CD14-positive monocyte (primary cell): ENCODE measurements around the gene RAB6B. TPM values are rescaled to one million over a fixed set of nuclear protein-coding genes. Genes with fewer than 3 reads are reported as not detected.
A peak's percentile ranks its signal among the peaks of the same experiment; 100 is the strongest.

ENCODE experiments used
- DNase-seq, 3 donors: peaks; one replicate each; pipeline ENCODE4 v3.0.0-alpha.2; 2011 to 2022
- H2AFZ ChIP-seq: 2 replicates; pipeline ENCODE4 v1.6.0; 2012; ENCODE audit warnings: mild to moderate bottlenecking, low read depth, low read length, inconsistent platforms; ENCODE audit not compliant: insufficient read depth, poor library complexity, severe bottlenecking
- H3K27ac ChIP-seq, 2 donors: 1 replicate in 1 of 2; 2 replicates in 1 of 2; pipeline ENCODE4 v1.5.1; 2012 to 2013; ENCODE audit warnings: low read length in 2 of 2, control low read depth in 1 of 2, inconsistent platforms in 1 of 2, low read depth in 1 of 2, mild to moderate bottlenecking in 1 of 2
- H3K27me3 ChIP-seq, 2 donors: one replicate each; pipeline versions ENCODE4 v1.6.0 to v1.6.1; 2011 to 2013; ENCODE audit warnings: low read length in 2 of 2; ENCODE audit not compliant: control insufficient read depth in 2 of 2, insufficient read depth in 2 of 2
- H3K36me3 ChIP-seq, 2 donors: replicated peaks in 1 of 2; 1 replicate in 1 of 2; 2 replicates in 1 of 2; pipeline versions ENCODE4 v1.5.1 to v1.6.1; 2012 to 2013; ENCODE audit warnings: low read length in 2 of 2, control low read depth in 1 of 2, inconsistent platforms in 1 of 2, mild to moderate bottlenecking in 1 of 2; ENCODE audit not compliant: insufficient read depth in 2 of 2, control insufficient read depth in 1 of 2
- H3K4me1 ChIP-seq, 2 donors: 1 replicate in 1 of 2; 2 replicates in 1 of 2; pipeline versions ENCODE4 v1.5.1 to v1.6.1; 2012 to 2013; ENCODE audit warnings: low read length in 2 of 2, control low read depth in 1 of 2, inconsistent platforms in 1 of 2, mild to moderate bottlenecking in 1 of 2, moderate library complexity in 1 of 2; ENCODE audit not compliant: insufficient read depth in 2 of 2, control insufficient read depth in 1 of 2
- H3K4me2 ChIP-seq: replicated peaks from 2 replicates; pipeline ENCODE3; 2012; ENCODE audit warnings: low read length, moderate library complexity, mild to moderate bottlenecking; ENCODE audit not compliant: poor library complexity, severe bottlenecking; ENCODE audit errors: extremely low read depth
- H3K4me3 ChIP-seq, 3 experiments: fragments of 200-600 bp in 1 of 3; sonication (generic) in 1 of 3; replicated peaks in 1 of 3; 1 replicate in 2 of 3; 2 replicates in 1 of 3; pipeline ENCODE4 v1.5.1; 2011 to 2013; ENCODE audit warnings: low read length in 3 of 3, mild to moderate bottlenecking in 3 of 3, control low read depth in 2 of 3, low read depth in 2 of 3, inconsistent platforms in 1 of 3, moderate library complexity in 1 of 3
- H3K79me2 ChIP-seq: 2 replicates; pipeline ENCODE4 v1.6.0; 2012; ENCODE audit warnings: mild to moderate bottlenecking, control low read depth, inconsistent platforms, low read length, moderate library complexity; ENCODE audit not compliant: insufficient read depth
- H3K9ac ChIP-seq: 2 replicates; pipeline ENCODE4 v1.6.0; 2017; ENCODE audit warnings: low read length, mild to moderate bottlenecking; ENCODE audit not compliant: insufficient read depth, poor library complexity, severe bottlenecking
- H3K9me3 ChIP-seq, 2 donors: replicated peaks in 1 of 2; 1 replicate in 1 of 2; 2 replicates in 1 of 2; pipeline versions ENCODE4 v1.5.1 to v1.6.1; 2012 to 2013; ENCODE audit warnings: low read length in 2 of 2, control low read depth in 1 of 2; ENCODE audit not compliant: control insufficient read depth in 1 of 2, insufficient read depth in 1 of 2
- H4K20me1 ChIP-seq: 2 replicates; pipeline ENCODE4 v1.6.0; 2012; ENCODE audit warnings: mild to moderate bottlenecking, low read length, control low read depth, moderate library complexity; ENCODE audit not compliant: insufficient read depth
- H3K27ac Mint-ChIP-seq, 7 donors: one replicate each; pipeline ENCODE4 v1.8.0; 2020; ENCODE audit warnings: mild to moderate bottlenecking in 7 of 7, mixed read lengths in 7 of 7, moderate library complexity in 6 of 7, inconsistent platforms in 2 of 7
- H3K27me3 Mint-ChIP-seq, 3 donors: one replicate each; pipeline ENCODE4 v1.8.0; 2021 to 2022; ENCODE audit warnings: low read depth in 3 of 3, mild to moderate bottlenecking in 3 of 3, mixed read lengths in 3 of 3, moderate library complexity in 3 of 3, inconsistent platforms in 1 of 3
- H3K36me3 Mint-ChIP-seq, 2 donors: one replicate each; pipeline ENCODE4 v1.8.0; 2020; ENCODE audit warnings: mixed read lengths in 2 of 2, inconsistent platforms in 1 of 2, mild to moderate bottlenecking in 1 of 2
- H3K4me1 Mint-ChIP-seq: one replicate; pipeline ENCODE4 v1.8.0; 2020; ENCODE audit warnings: mild to moderate bottlenecking, mixed read lengths
- H3K4me3 Mint-ChIP-seq, 2 donors: one replicate each; pipeline ENCODE4 v1.8.0; 2020; ENCODE audit warnings: mild to moderate bottlenecking in 2 of 2, mixed read lengths in 2 of 2, moderate library complexity in 1 of 2
- H3K9me3 Mint-ChIP-seq, 7 donors: one replicate each; pipeline ENCODE4 v1.8.0; 2020 to 2022; ENCODE audit warnings: mixed read lengths in 7 of 7, mild to moderate bottlenecking in 6 of 7, moderate library complexity in 6 of 7, inconsistent platforms in 2 of 7
- CTCF ChIP-seq: fragments of 200-600 bp; IDR thresholded peaks from one replicate; pipeline ENCODE4 v1.8.0; 2022; ENCODE audit warnings: antibody characterized with exemption, mild to moderate bottlenecking
- WGBS: methylation state at CpG from one replicate; pipeline ENCODE4 v1.1.5; 2013; ENCODE audit warnings: missing lambda C conversion rate; ENCODE audit not compliant: insufficient coverage; 5-methylcytosine and 5-hydroxymethylcytosine counted together
- intact Hi-C, 2 donors: fragments of 100-400 bp; cut with micrococcal nuclease; formaldehyde crosslinking; loops; one replicate each; pipeline versions ENCODE4 v1.15.0 to v1.15.1; 2023
- polyA minus RNA-seq: library from RNA; depleted of rRNA, polyadenylated mRNA; stranded (reverse); fragments of >200 nt; gene quantifications from 2 replicates; pipeline ENCODE4 v1.2.3, GENCODE V29; 2012
- polyA plus RNA-seq, 3 donors: library from polyadenylated mRNA; depleted of rRNA in 1 of 3; unstranded in 2 of 3; stranded (reverse) in 1 of 3; fragments of 300-500 nt in 2 of 3; fragments of >200 nt in 1 of 3; fragmentation: Illumina TruSeq in 2 of 3; gene quantifications; 1 replicate in 2 of 3; 2 replicates in 1 of 3; pipeline ENCODE4 v1.2.3, GENCODE V29; 2012 to 2021
- total RNA-seq, 12 experiments: library from RNA in 1 of 12; stranded (reverse) in 1 of 12; fragments of 120-200 nt in 1 of 12; gene quantifications; one replicate each; pipeline ENCODE4 v1.2.4 and lab custom pipeline; 2013 to 2026; ENCODE audit warnings: mixed read lengths in 6 of 12, inconsistent platforms in 1 of 12

Gene RAB6B
- total RNA-seq (2013): 0.02 TPM
- under 1 TPM in 1 of 3 donors, not detected in 2; 0.46 TPM for polyA plus RNA-seq
- polyA minus RNA-seq: 0.55 TPM in 1 of 2 replicates, not detected in the other
- total RNA-seq (lab: John Stamatoyannopoulos, UW): 0 to 17.0 (median 0.08) reads per million in 11 experiments

- TF ChIP-seq CTCF: no peak
- Histone ChIP-seq H3K9me3 (peaks cover 0 to 9% of the 10 kb centered on the region in 2 donors), H3K4me3 (no peak within 1 kb of the TSS), H3K79me2 (no peaks in the 10 kb centered on the region), H3K27me3 (peaks cover 26 to 46% of the 10 kb centered on the region in 2 donors), H2AFZ (no peak within 1 kb of the TSS), H3K4me1 (peaks cover 0 to 3% of the 10 kb centered on the region in 2 donors), H3K4me2 (peak within 1 kb of the TSS; percentile 46), H3K27ac (no peak within 1 kb of the TSS), H4K20me1 (no peaks in the 10 kb centered on the region), H3K36me3 (no peaks in the 10 kb centered on the region), H3K9ac (no peak within 1 kb of the TSS)
- Mint-ChIP-seq H3K4me3 (peak within 1 kb of the TSS in 1 of 2 donors; percentile 84), H3K9me3 (peaks cover 0 to 2% (median 0%) of the 10 kb centered on the region in 7 donors), H3K27ac (no peak within 1 kb of the TSS), H3K27me3 (peaks cover 47 to 60% (median 49%) of the 10 kb centered on the region in 3 donors), H3K4me1 (peaks cover 4% of the 10 kb centered on the region), H3K36me3 (no peaks in the 10 kb centered on the region)
- WGBS: under 1% methylated on average over 69 of the region's 80 CpGs
- intact Hi-C loops: no loop called here
- DNase-seq: no peak
These were observed at the start of gene RAB6B for GRCh38 chr3:133895208-133896001. Gene RAB6B (minus strand): TSS chr3:133895882. CDS start chr3:133895466, 416 bp downstream.

- no peaks in the 10 kb centered on the region for H3K27me3 ChIP-seq
- H3K9ac ChIP-seq: no peak overlapping the region
- H3K9me3 ChIP-seq: no peaks in the 10 kb centered on the region
- no peaks in the 10 kb centered on the region for H3K36me3 ChIP-seq
- 67% methylated on average over 8 of the region's 13 CpGs for WGBS
- H3K27ac ChIP-seq: no peak overlapping the region
- no peaks in the 10 kb centered on the region for H3K79me2 ChIP-seq
- no peaks in the 10 kb centered on the region for H3K36me3 Mint-ChIP-seq
- TF ChIP-seq CTCF: no peak
- peaks cover 0 to 3% (median 0%) of the 10 kb centered on the region in 7 donors for H3K9me3 Mint-ChIP-seq
- peaks cover 0 to 11% (median 2%) of the 10 kb centered on the region in 3 donors for H3K27me3 Mint-ChIP-seq
- intact Hi-C loops: no loop called here
- no peaks in the 10 kb centered on the region for H4K20me1 ChIP-seq
- peaks cover 18% of the 10 kb centered on the region for H3K4me1 Mint-ChIP-seq
- H3K4me1 ChIP-seq: peaks cover 4 to 5% of the 10 kb centered on the region in 2 donors
- H3K4me2 ChIP-seq: no peak overlapping the region
- DNase-seq: no peak
- no peak overlapping the region for H3K4me3 ChIP-seq
- H2AFZ ChIP-seq: no peak overlapping the region
- no peak overlapping the region for H3K4me3 Mint-ChIP-seq
- H3K27ac Mint-ChIP-seq: no peak overlapping the region
These were observed 49.1 kb upstream of the RAB6B start for GRCh38 chr3:133944641-133945380.
